C4-2B (cell line): ENCODE measurements around the gene STAMBPL1.
A peak's percentile ranks its signal among the peaks of the same experiment; 100 is the strongest.
"Not testable (repeated sequence)": the region's sequence is repeated elsewhere in the genome, so short reads cannot be mapped to it uniquely, and the experiment has no call there.

Experiments used
- H3K27ac ChIP-seq: fragments of 450-650 bp; 2 replicates; pipeline ENCODE4 v1.5.1; 2017
- CTCF ChIP-seq: fragments of 450-650 bp; conservative IDR thresholded peaks from 2 replicates; pipeline ENCODE4 v1.5.1; 2017; ENCODE audit warnings: mild to moderate bottlenecking
- ZFX ChIP-seq: fragments of 450-650 bp; IDR thresholded peaks from 2 replicates; pipeline ENCODE4 v1.6.1; 2017

The STAMBPL1 gene

GRCh38 chr10:88875081-88875480 lies 5.0 kb upstream of the STAMBPL1 start:
- TF ChIP-seq CTCF (no peak), ZFX (no peak)
- no peak overlapping the region for H3K27ac ChIP-seq

- no peak for TF ChIP-seq CTCF
- no peak for TF ChIP-seq ZFX
- H3K27ac ChIP-seq, result no peak overlapping the region
Measured at GRCh38 chr10:88877298-88877697, 2.7 kb upstream of the STAMBPL1 start.

- peak; percentile 22 for TF ChIP-seq CTCF
- peak; percentile 32; the same call in 1 of the 2 replicates for TF ChIP-seq ZFX
- H3K27ac ChIP-seq, result peak overlapping the region; percentile 88
Measured at GRCh38 chr10:88880282-88881076, 434 bp downstream of the STAMBPL1 start.

GRCh38 chr10:88881320-88881719 lies 1.3 kb downstream of the STAMBPL1 start:
- TF ChIP-seq ZFX (no peak), CTCF (no peak)
- H3K27ac ChIP-seq, result peak overlapping the region; percentile 88; the same call in 1 of the 2 replicates

- TF ChIP-seq CTCF (no peak), ZFX (no peak)
- H3K27ac ChIP-seq, result no peak overlapping the region
Measured at GRCh38 chr10:88881922-88882645, 2.0 kb downstream of the STAMBPL1 start.

- not testable (repeated sequence) for H3K27ac ChIP-seq
Measured at GRCh38 chr10:88882646-88883447, 2.8 kb downstream of the STAMBPL1 start.

GRCh38 chr10:88883448-88883809 lies 3.4 kb downstream of the STAMBPL1 start:
- no peak overlapping the region for H3K27ac ChIP-seq
- TF ChIP-seq CTCF, result no peak
